Hematopoietic multipotent progenitor cell treated with erythropoietin and hydrocortisone succinate and interleukin-3 and kit ligand, for 8 days (in vitro differentiated cells): ENCODE data around the gene SLC35F3.

Experiments used
- DNase-seq: peaks from one replicate; pipeline ENCODE4 v3.0.0-alpha.2; 2015

The SLC35F3 gene

GRCh38 chr1:233912909-233913308, 8.4 kb downstream of the SLC35F3 start:
- DNase-seq = no peak

- DNase-seq = no peak
Measured at GRCh38 chr1:233916706-233917105, 12.2 kb downstream of the SLC35F3 start.

- no peak for DNase-seq
Measured at GRCh38 chr1:233919786-233920185, 15.3 kb downstream of the SLC35F3 start.

GRCh38 chr1:233928123-233928522, 23.6 kb downstream of the SLC35F3 start:
- DNase-seq = no peak

GRCh38 chr1:233933339-233933738, 28.9 kb downstream of the SLC35F3 start:
- DNase-seq = no peak

GRCh38 chr1:233935297-233935868, 30.9 kb downstream of the SLC35F3 start:
- no peak for DNase-seq

- no peak for DNase-seq
Measured at GRCh38 chr1:233936422-233936821, 31.9 kb downstream of the SLC35F3 start.

GRCh38 chr1:233936842-233937241, 32.4 kb downstream of the SLC35F3 start:
- no peak for DNase-seq

GRCh38 chr1:233938476-233938875, 34.0 kb downstream of the SLC35F3 start:
- no peak for DNase-seq

- no peak for DNase-seq
Measured at GRCh38 chr1:233939451-233939850, 35.0 kb downstream of the SLC35F3 start.

- no peak for DNase-seq
Measured at GRCh38 chr1:233940908-233941307, 36.4 kb downstream of the SLC35F3 start.

- DNase-seq = no peak
Measured at GRCh38 chr1:233944601-233945000, 40.1 kb downstream of the SLC35F3 start.

- DNase-seq = no peak
Measured at GRCh38 chr1:233945573-233945972, 41.1 kb downstream of the SLC35F3 start.

- DNase-seq = no peak
Measured at GRCh38 chr1:233945979-233946378, 41.5 kb downstream of the SLC35F3 start.

- no peak for DNase-seq
Measured at GRCh38 chr1:233946724-233947123, 42.2 kb downstream of the SLC35F3 start.

GRCh38 chr1:233951804-233952203, 47.3 kb downstream of the SLC35F3 start:
- no peak for DNase-seq

- no peak for DNase-seq
Measured at GRCh38 chr1:233957691-233958090, 53.2 kb downstream of the SLC35F3 start.

GRCh38 chr1:233959102-233959501, 54.6 kb downstream of the SLC35F3 start:
- no peak for DNase-seq

- DNase-seq = no peak
Measured at GRCh38 chr1:233959971-233960370, 55.5 kb downstream of the SLC35F3 start.

- DNase-seq = no peak
Measured at GRCh38 chr1:233960386-233960785, 55.9 kb downstream of the SLC35F3 start.

GRCh38 chr1:233962878-233963277, 58.4 kb downstream of the SLC35F3 start:
- no peak for DNase-seq

GRCh38 chr1:233965856-233966255, 61.4 kb downstream of the SLC35F3 start:
- no peak for DNase-seq

- no peak for DNase-seq
Measured at GRCh38 chr1:233971753-233972152, 67.3 kb downstream of the SLC35F3 start.

- no peak for DNase-seq
Measured at GRCh38 chr1:233972563-233972950, 68.1 kb downstream of the SLC35F3 start.

- DNase-seq = peak; percentile 2
Measured at GRCh38 chr1:233972951-233973635, 68.6 kb downstream of the SLC35F3 start.
